OCI-LY1 (cell line): ENCODE measurements around the gene SIKE1.

ENCODE experiments used
- H2AFZ ChIP-seq: fragments of 200-600 bp; sonication (generic), shearing (Covaris generic); 2 replicates; pipeline ENCODE4 v1.6.0; 2014; ENCODE audit warnings: antibody characterized with exemption, mild to moderate bottlenecking, low read length
- H3F3A ChIP-seq: fragments of 200-600 bp; sonication (generic), shearing (Covaris generic); 2 replicates; pipeline ENCODE4 v1.6.0; 2014; ENCODE audit warnings: mild to moderate bottlenecking, antibody characterized with exemption, low read length, moderate library complexity; ENCODE audit not compliant: insufficient read depth
- H3K27ac ChIP-seq: fragments of 200-600 bp; sonication (generic); 2 replicates; pipeline ENCODE4 v1.5.1; 2014; ENCODE audit warnings: low read length, mixed run types, mild to moderate bottlenecking, low read depth; ENCODE audit not compliant: poor library complexity, severe bottlenecking
- H3K27me3 ChIP-seq: fragments of 200-600 bp; sonication (generic); 2 replicates; pipeline ENCODE4 v1.6.0; 2014; ENCODE audit warnings: antibody characterized with exemption, mild to moderate bottlenecking, low read length, moderate library complexity; ENCODE audit not compliant: insufficient read depth
- H3K36me3 ChIP-seq: fragments of 200-600 bp; sonication (generic); 2 replicates; pipeline ENCODE4 v1.6.1; 2014; ENCODE audit warnings: mild to moderate bottlenecking, antibody characterized with exemption, low read length, moderate library complexity, mixed read lengths; ENCODE audit not compliant: insufficient read depth
- H3K4me1 ChIP-seq: fragments of 200-600 bp; sonication (generic); 2 replicates; pipeline ENCODE4 v1.5.1; 2014; ENCODE audit warnings: mild to moderate bottlenecking, low read length, moderate library complexity; ENCODE audit not compliant: insufficient read depth, severe bottlenecking
- H3K4me2 ChIP-seq: fragments of 200-600 bp; sonication (generic), shearing (Covaris generic); 2 replicates; pipeline ENCODE4 v1.6.1; 2014; ENCODE audit warnings: low read length
- H3K4me3 ChIP-seq: fragments of 200-600 bp; sonication (generic); 2 replicates; pipeline ENCODE4 v1.5.1; 2014; ENCODE audit warnings: low read length, low read depth, mild to moderate bottlenecking, mixed read lengths; ENCODE audit not compliant: poor library complexity, severe bottlenecking
- H3K79me2 ChIP-seq: fragments of 200-600 bp; shearing (Covaris generic); 2 replicates; pipeline ENCODE4 v1.6.1; 2016; ENCODE audit warnings: mixed run types, low read length, mixed read lengths; ENCODE audit not compliant: insufficient read depth
- H3K9ac ChIP-seq: fragments of 200-600 bp; sonication (generic), shearing (Covaris generic); 2 replicates; pipeline ENCODE4 v1.6.1; 2014; ENCODE audit warnings: mild to moderate bottlenecking, low read length, mixed read lengths
- H3K9me2 ChIP-seq: fragments of 200-600 bp; sonication (generic), shearing (Covaris generic); 2 replicates; pipeline ENCODE4 v1.6.1; 2014; ENCODE audit warnings: low read depth, mild to moderate bottlenecking, low read length, mixed read lengths
- H3K9me3 ChIP-seq: fragments of 200-600 bp; shearing (Covaris generic); 2 replicates; pipeline ENCODE4 v1.6.1; 2014; ENCODE audit warnings: low read length, mixed read lengths
- H4K20me1 ChIP-seq: fragments of 200-600 bp; sonication (generic), shearing (Covaris generic); 2 replicates; pipeline ENCODE4 v1.6.0; 2016; ENCODE audit warnings: mild to moderate bottlenecking, low read length; ENCODE audit not compliant: insufficient read depth
- EZH2 ChIP-seq: fragments of 200-600 bp; sonication (generic), shearing (Covaris generic); IDR thresholded peaks from 2 replicates; pipeline ENCODE4 v1.8.0; 2017; ENCODE audit warnings: borderline replicate concordance, mixed run types, mild to moderate bottlenecking, antibody characterized with exemption, low read length, moderate library complexity, mixed read lengths
- TF ChIP-seq, protein P1 (sequence below): fragments of 200-600 bp; sonication (generic), shearing (Covaris generic); IDR thresholded peaks from 2 replicates; pipeline ENCODE4 v1.5.1; 2017; ENCODE audit warnings: mild to moderate bottlenecking, antibody characterized with exemption, low read length, moderate library complexity, mixed read lengths

Gene SIKE1

DNA sequence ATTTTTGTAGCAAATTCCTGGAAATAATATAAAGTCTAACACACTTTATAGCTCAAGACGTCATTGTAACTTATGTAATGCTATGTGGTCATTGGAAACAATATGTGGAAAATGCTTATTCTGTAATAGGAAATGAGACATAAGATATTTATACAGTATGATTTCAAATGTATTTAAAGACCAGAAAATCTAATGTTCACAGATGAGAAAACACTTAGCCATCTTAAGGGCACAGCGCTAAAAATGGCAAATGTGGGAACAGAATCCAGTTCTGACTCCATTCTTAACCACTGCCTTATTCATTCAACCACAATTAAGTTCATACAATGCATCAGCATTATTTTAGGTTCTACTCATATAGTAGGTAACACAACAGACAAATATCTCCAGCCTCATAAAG is 35.2 kb downstream of the SIKE1 start:
- H3K27ac ChIP-seq, result no peak overlapping the region
- no peak overlapping the region for H3K4me3 ChIP-seq
- peaks cover 98% of the 10 kb centered on the region for H3K36me3 ChIP-seq
- TF ChIP-seq, protein P1, sequence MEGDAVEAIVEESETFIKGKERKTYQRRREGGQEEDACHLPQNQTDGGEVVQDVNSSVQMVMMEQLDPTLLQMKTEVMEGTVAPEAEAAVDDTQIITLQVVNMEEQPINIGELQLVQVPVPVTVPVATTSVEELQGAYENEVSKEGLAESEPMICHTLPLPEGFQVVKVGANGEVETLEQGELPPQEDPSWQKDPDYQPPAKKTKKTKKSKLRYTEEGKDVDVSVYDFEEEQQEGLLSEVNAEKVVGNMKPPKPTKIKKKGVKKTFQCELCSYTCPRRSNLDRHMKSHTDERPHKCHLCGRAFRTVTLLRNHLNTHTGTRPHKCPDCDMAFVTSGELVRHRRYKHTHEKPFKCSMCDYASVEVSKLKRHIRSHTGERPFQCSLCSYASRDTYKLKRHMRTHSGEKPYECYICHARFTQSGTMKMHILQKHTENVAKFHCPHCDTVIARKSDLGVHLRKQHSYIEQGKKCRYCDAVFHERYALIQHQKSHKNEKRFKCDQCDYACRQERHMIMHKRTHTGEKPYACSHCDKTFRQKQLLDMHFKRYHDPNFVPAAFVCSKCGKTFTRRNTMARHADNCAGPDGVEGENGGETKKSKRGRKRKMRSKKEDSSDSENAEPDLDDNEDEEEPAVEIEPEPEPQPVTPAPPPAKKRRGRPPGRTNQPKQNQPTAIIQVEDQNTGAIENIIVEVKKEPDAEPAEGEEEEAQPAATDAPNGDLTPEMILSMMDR, result no peak
- TF ChIP-seq EZH2, result no peak
- no peaks in the 10 kb centered on the region for H3K4me1 ChIP-seq
- H3F3A ChIP-seq, result no peaks in the 10 kb centered on the region
- no peak overlapping the region for H3K4me2 ChIP-seq
- no peaks in the 10 kb centered on the region for H3K9me3 ChIP-seq
- peaks cover 21% of the 10 kb centered on the region for H4K20me1 ChIP-seq
- H3K9ac ChIP-seq, result no peak overlapping the region
- H3K27me3 ChIP-seq, result no peaks in the 10 kb centered on the region
- no peaks in the 10 kb centered on the region for H3K9me2 ChIP-seq
- H2AFZ ChIP-seq, result no peak overlapping the region
- H3K79me2 ChIP-seq, result peaks cover 99% of the 10 kb centered on the region

DNA sequence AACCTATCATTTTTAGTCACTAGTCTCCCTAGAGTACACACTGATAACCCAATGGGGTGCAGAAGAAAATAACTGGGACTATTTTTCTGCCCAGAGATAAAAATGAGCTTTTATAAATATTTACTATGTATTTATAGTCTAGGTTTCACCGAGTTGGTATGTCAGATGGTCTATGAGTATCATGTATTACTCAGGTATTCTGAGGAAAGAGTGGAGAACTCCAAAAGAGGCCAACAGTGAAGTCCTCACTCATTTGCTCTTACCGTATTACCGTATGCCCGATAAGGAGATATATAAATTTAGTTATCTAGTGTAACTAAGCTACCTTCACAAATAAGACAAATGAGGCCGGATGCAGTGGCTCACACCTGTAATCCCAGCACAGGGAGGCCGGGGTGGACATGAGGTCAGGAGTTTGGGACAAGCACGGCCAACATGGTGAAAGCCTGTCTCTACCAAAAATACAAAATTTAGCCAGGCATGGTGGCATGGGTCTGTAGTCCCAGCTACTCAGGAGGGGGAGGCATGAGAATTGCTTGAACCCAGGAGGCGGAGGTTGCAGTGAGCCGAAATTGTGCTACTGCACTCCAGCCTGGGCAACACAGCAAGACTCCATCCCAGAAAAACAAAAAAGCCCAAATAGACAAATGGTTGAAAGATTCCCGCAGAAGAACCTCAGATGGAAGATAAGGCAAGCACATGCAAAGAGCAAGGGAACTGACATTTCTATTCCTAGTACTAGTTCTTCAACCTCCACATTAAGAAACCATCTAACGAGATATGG is 38.3 kb downstream of the SIKE1 start:
- H4K20me1 ChIP-seq, result peaks cover 13% of the 10 kb centered on the region

GRCh38 chr1:114740331-114740730 is 40.2 kb downstream of the SIKE1 start:
- no peaks in the 10 kb centered on the region for H3F3A ChIP-seq
- H3K4me1 ChIP-seq, result no peaks in the 10 kb centered on the region
- H4K20me1 ChIP-seq, result peaks cover 7% of the 10 kb centered on the region
- no peak overlapping the region for H3K4me3 ChIP-seq
- no peak overlapping the region for H2AFZ ChIP-seq
- H3K4me2 ChIP-seq, result no peak overlapping the region
- no peaks in the 10 kb centered on the region for H3K9me3 ChIP-seq
- no peak for TF ChIP-seq EZH2
- TF ChIP-seq, protein P1, result no peak
- H3K36me3 ChIP-seq, result peaks cover 97% of the 10 kb centered on the region
- H3K27me3 ChIP-seq, result no peaks in the 10 kb centered on the region
- H3K9ac ChIP-seq, result no peak overlapping the region
- no peaks in the 10 kb centered on the region for H3K9me2 ChIP-seq
- H3K79me2 ChIP-seq, result peaks cover 61% of the 10 kb centered on the region
- H3K27ac ChIP-seq, result no peak overlapping the region

More for the DNA sequence above, 38.3 kb downstream of the SIKE1 start:
- Histone ChIP-seq H3K79me2 (peaks cover 80% of the 10 kb centered on the region), H3K4me2 (no peak overlapping the region), H3K36me3 (peaks cover 97% of the 10 kb centered on the region), H3K4me1 (no peaks in the 10 kb centered on the region), H3K9me3 (no peaks in the 10 kb centered on the region), H3K27ac (no peak overlapping the region), H3K9ac (no peak overlapping the region), H3F3A (no peaks in the 10 kb centered on the region), H2AFZ (no peak overlapping the region), H3K9me2 (no peaks in the 10 kb centered on the region), H3K27me3 (no peaks in the 10 kb centered on the region), H3K4me3 (no peak overlapping the region)
- TF ChIP-seq EZH2, result no peak
- TF ChIP-seq, protein P1, result no peak
